ENCODE data around the gene PREP.
"Not testable (repeated sequence)": the region's sequence is repeated elsewhere in the genome, so short reads cannot be mapped to it uniquely, and the experiment has no call there.

Gene PREP

DNA sequence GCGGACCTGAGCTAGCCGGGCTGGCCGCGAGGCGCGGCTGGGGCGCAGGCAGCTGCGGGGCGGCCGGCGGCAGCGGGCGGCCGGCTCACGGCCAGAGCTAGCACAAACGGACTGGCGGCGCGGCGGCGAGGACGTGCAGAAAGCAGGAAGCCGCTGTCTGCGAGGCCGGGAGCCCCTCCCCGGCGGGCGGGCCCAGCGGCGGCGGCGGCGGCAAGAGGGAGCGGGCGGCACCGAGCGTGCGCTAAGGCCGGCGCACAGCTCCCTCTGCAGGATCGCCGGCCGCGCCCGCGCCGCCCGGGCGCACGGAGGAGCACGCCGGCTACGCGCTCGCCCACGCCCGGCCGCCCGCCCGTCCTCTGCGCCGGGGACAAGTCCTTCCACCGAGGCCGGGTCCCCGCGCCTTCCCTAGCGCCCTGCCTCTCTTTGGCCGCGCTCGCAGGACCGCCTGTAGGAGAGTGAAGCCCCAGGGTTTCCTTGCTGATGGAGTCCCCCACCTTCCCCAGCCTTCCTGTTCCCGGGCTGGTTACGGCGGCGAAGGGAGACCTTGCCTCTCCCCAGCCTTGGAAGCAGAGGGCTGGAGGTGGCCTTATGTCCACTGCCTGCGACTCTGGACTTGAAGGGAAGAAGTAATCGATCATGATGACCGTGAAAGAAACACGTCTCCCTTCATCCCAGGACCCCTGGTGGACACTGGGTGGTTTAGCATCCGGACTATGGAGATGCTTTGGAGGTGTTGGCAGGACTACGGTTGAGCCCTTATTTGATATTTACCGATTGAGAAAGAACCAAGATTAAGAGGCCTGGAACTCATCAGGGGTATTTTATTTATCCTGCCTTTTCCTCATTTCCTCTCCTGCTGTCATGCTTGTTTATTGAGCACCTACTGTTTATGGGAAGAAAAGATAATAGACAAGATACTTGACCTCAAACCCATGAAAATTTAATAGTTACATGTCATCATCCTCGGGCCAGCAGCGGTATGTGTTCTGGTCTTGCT is at the start of gene PREP:
Gene PREP (minus strand): TSS at position 144 of the 997 bp plus-strand sequence. CDS start 191 bp downstream, outside the sequence.
- DNase-seq, result peak; percentile 79

GRCh38 chr6:105452376-105452775 is 49.5 kb upstream of the PREP start:
- DNase-seq, result no peak

DNA sequence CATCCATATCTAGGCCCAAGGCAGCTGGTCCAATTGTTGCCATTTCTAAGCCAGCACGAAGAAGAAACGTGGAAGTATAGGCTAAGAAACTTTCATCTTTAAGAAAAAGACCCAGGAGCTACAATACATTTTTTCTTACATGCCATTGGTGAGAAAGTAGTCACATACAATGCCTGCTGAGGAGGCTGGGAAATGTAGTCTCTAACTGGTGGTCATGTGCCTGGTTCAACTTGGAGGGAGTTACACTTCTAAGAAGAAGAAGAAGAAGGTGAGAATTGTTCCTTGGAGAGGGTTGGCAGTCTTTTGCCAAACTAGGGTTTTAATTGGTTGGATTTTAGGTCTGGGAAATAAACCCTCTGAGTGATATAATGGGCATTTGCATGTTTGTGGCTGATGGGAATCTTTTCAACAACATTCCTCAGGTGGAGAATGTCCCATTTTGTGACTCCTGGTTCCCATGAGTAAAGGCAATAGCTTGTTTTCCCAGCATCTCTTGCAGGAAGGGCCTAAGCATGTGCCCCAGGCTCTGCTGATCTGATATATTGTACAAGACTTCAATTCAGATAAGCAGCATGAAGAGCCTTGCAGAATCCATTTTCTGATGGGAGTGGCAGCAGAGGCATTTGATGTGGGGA is 47.0 kb upstream of the PREP start:
- DNase-seq, result no peak

DNA sequence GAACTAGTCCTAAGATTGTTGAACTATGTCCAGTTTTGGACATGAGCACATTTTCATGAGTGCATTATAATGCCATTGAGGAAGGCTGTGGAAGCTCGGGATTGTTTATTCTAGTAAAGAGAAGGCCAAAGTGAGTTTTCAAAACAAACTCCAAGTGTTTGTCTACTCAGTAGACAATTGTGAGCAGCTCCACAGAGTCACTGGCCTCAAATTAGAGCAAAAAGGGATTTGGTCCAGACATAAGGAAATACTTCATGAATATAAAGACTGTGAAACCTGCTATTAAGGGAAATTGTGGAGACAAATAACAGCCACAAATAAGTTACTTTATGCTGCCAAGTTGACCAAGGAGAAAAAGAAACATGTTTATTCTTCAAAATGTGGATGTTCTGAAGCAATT is 42.6 kb upstream of the PREP start:
- no peak for DNase-seq

DNA sequence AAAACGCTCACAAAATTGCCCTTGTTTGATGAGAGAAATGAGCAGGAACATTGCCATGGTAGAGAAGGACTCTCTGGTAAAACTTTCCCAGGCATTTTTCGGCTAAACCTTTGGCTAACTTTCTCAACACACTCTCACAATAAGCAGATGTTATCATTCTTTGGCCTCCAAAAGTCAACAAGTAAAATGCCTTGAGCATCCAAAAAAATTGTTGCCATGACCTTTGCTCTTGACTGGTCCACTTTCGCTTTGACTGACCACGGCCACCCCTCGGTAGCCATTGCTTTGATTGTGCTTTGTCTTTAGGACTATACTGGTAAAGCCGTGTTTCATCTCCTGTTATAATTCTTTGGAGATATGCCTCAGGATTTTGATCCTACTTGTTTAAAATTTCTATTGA is 41.1 kb upstream of the PREP start:
- DNase-seq, result no peak

DNA sequence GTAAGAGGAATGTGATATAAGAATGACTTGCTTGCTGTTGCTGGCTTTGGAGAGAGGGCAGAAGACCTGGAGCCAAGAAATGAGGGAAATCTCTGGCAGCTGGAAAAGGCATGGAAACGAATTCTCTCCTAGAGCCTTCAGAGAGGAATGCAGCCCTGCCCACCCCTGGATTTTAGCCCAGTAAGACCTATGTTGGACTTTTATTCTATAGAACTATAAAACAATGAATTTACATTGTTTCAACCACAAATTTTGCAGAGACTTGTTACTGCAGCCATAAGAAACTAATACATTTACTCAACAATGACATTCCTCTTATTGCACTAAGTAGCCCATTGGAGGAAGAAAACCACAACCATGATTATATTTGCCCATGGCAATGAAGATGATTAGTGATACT is 39.5 kb upstream of the PREP start:
- DNase-seq, result no peak

GRCh38 chr6:105437236-105437635 is 34.4 kb upstream of the PREP start:
- DNase-seq, result no peak

DNA sequence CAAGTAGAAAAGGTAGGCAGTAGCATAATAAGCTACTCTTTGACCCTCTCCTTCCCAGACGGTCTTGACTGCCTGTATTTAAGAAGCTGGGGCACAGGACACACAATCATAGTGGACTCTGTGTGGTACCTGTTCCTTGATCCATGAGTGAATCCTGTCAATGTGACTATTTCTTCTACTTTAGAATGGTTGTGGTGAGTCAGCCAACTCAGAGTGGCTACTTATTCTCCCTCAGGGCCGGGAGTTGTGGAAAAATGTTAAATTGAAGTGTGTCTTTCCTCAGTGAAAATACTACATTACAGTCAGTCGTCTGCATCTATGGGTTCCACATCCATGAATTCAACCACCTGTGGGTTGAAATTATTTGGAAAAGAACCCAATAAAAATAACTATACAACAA is 30.8 kb upstream of the PREP start:
- no peak for DNase-seq

DNA sequence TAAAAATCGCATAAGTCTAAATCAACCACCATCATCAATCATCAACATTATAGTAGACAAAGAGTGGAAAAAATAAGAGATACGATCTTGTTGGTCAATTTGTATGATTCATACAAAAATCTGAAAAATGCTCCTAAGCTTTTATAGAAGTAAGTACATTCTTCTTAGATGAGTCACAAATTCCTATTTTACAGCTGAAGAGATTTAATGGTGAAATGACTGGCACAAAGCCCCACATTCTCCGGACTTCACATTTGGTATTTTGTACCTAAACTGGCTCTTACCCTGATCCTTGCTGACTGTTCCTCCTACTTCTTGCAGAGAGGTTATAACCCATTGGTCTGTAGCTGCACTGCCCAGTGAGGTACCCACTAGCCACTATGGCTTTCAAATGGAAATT is 29.9 kb upstream of the PREP start:
- no peak for DNase-seq

DNA sequence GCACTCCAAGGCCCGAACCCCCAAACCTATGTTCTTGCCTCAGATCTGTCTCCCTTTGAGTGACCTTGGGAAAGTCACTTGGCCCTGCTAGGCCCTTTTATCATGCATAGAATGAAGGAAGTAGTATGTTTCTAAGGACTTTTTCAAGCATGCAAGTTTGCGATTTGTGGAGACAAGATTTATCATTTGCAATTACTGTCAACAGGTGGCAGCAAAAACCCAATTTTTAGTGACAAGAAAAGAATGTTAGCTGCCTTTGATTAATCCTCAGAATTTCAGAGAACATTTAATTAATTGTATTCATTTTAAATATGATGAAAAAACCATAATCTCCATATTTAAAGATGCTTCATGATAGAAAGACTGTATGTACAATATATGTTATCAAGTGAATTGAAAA is 28.3 kb upstream of the PREP start:
- DNase-seq, result no peak

DNA sequence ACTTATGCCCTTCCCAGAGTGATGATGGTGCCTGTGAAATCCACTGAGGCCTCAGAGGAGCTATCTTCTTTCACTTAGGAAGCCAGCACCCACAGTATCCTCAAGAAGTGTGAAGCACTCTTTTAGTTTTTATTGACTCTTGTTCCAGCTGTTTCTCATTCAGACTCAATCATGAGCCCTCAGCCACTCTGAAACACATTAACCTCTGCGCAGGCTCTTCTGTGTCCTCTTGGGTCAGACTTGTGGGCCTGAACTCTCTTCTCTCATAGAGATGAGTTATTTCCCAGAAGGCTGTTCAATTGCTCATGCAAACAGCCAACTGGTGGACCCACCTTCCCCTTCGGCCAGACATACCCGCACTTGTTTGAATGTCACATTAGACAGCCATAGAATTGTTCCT is 27.8 kb upstream of the PREP start:
- no peak for DNase-seq

DNA sequence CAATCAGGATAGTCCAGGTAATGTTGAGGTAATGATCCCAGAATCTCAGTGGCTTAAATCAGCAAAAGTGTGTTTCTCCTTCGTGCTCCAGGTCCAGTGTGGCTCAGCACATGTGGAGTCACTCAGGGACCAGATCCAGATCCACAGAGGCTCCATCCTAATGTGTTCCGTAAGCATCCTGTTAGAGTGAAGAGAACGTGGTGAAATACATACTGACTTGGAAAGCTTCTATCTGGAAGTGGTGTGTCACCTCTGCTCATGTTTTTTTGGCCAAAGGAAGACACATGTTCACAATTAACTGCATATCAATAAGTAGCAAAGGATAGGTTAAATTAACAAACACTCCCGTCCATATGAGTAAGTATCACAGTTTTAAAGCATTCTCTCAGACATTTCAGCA is 26.8 kb upstream of the PREP start:
- no peak for DNase-seq

DNA sequence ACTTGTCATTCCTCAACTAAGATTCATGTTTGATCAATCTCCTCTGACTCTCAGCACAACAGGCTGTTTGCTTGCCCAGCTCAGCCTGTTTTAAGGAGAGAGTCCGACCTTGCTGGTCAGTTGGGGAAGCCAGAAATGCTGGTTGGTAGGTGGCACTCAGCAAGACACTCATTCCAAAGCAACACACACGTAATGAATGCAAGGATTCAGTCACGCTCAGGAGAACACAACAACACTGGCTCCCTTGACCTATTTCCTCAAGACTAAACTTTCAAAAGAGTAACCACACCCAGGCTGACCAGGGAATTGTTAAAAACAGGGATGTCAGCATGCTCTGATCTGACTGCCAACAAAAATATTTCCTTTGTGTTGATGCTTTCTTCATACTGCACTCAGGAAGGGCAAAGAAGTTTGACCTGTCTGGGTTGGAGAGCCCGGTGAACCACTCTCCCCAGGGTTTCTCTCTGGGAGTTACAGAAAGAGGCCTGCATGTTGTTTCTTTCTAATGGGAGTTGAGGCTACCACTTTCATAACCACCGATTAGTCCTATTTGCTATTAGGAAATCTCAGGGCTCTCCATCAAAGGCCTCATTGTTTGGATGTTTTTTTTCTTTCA is 25.6 kb upstream of the PREP start:
- DNase-seq, result no peak

DNA sequence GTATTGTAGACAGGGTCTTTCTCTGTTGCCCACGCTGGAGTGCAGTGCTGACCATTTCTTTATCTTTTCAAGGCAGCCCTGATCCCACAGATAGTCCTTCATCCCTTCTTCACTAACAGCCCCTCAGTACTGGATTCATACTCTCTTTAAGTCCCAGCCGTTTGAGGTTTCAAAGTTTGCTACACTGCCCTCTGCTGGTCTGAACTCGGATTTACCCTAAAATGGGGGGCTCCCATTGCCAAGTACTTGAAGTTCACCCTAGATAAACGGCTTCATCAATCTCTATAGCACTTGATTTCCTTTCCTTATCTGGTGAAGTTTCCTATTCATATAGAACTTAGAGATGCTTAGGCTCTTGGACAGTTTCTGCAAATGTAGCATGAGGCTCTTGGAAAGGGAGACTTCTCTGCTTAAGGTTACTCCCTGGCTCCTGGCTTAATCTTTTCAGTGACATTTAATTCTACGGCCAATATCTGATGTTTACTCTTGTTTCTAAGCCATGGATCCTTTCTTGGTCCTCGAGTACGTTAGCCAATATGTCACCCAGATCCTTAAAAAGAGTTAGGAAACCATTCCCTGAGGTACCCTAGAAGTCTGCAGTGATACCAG is 21.4 kb upstream of the PREP start:
- peak; percentile 10 for DNase-seq

GRCh38 chr6:105416971-105417370 is 14.1 kb upstream of the PREP start:
- DNase-seq, result not testable (repeated sequence)

GRCh38 chr6:105409734-105410133 is 6.9 kb upstream of the PREP start:
- no peak for DNase-seq

DNA sequence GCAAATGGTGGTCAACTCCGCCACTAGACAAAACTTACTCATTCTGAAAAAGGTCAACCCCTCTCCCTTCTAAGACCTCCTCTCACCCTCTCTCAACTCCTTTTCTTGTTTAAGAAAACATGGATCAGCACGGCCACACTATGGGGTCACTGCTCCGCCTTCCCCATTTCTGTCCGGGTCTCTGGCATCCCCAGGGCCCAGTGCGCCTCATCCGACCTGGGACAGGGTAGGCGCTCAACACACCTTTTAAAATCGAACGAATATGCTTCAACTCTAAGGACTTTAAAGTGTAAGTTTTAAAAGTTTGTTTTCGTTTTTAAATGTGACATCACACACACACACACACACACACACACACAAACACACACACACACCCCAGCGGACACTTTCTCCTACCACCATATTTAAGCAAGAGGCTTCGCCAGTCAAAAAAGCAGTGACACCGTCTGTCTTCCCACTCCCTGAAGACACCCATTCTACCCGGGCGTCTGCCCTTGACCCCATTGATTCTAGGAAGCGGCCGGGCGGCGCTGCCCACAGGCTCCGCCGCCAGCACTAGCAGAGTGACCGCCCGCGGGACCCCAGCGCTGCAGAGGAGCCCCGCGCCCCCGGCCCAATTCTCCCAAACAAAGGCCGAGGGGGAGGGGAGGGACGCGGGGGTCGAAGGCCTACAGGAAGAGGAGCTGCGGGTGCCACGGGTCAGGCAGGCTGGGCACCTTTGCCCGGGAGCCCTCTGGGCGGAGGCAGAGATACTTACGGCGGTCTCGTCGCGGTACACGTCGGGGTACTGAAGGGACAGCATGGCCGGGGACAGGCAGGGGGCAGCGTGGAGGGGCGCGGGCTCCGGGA is 568 bp downstream of the PREP start:
- DNase-seq, result peak; percentile 74

DNA sequence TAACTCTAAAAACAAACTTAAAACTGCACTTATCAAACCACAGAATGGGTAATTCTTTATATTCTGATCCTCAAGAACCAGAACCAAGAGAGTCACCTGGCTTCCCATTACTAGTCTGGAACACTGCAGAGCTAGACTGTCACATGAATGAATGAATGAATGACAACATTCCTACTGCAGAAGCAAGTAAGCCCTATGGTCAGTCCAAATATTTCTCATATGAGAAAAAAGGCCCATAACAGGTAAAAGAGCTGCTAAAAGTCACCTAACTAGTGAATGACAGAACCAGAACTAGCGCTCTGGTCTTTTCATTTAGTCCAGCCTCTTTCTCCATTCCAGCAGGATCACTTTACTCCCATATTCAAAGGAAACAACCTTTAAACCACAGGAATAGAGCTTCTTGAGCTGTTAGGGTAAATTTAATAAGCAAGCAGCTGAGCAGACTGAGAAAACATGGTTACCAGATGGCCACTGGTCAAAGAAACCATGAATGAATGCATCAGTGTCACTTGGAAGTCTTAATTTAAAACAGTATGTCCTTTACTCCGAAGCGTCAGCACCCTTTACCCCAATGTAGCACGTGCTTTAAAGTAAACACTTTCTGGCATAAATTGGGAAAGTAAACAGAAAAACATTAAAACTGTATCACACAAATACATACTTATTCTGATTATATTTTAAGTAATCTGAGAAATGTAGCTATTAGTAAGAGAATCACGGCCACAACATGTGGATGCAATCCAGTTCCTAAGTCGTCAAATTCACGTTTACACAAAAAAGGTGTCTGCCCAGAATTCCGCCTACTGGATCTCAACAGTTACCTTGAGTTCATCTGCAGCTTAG is 1.4 kb downstream of the PREP start:
- no peak for DNase-seq

DNA sequence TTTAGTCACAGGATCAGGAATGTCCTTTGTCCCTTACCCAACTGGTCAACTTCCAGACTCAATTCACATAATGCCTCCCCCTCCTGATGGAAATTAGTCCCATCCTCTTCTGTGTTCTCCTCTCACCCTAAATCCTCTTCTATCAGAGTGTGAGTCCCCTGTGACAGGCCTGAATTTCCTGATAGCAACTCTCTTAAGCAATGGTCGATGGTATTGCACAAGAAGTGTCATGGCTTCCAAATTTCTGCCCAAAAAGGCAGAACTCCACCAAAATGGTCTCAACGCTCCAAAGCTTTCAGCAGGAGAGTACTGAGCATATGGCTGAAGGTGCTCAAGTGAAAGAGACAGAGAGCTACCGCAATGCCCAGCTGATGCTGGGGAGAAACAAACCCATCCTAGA is 2.4 kb downstream of the PREP start:
- no peak for DNase-seq

- DNase-seq, result no peak
These were observed 4.0 kb downstream of the PREP start for GRCh38 chr6:105398859-105399258.

DNA sequence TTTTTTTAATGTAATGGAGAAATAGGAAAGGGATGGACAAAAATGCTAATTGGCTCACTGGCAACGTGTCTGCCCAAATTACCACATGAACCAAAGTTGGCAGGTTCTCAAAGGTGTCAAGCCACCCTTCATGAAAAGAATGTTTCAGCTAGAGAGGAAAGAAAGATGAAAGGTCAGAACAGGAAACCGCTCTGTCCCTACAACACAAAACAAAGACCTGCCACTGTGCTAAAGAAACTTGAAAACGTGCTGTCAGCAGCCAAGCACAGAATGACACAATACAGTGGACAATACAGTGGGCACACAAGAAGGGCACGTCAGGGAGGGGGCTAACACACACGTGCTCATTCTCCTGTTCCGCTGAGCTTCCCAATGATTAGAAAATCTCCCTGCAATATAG is 4.9 kb downstream of the PREP start:
- peak; percentile 40 for DNase-seq
